T-helper 2 cell (primary cell): ENCODE measurements around the gene ELMO1.

ENCODE experiments used
- DNase-seq, 5 experiments: peaks; one replicate each; pipeline versions ENCODE4 v3.0.0 to v3.0.0-alpha.2; 2012 to 2022

ELMO1 gene

GRCh38 chr7:36937754-36938563 lies 510.7 kb downstream of the ELMO1 start:
- peak in 2 of 5 experiments; percentile 31 to 82 for DNase-seq

GRCh38 chr7:36931892-36932291 lies 516.8 kb downstream of the ELMO1 start:
- no peak for DNase-seq

GRCh38 chr7:36929791-36930190 lies 518.9 kb downstream of the ELMO1 start:
- DNase-seq, result no peak

- no peak for DNase-seq
Observed at GRCh38 chr7:36928718-36929117, 519.9 kb downstream of the ELMO1 start.

- DNase-seq, result no peak
Observed at GRCh38 chr7:36928311-36928710, 520.4 kb downstream of the ELMO1 start.

GRCh38 chr7:36925691-36926090 lies 523.0 kb downstream of the ELMO1 start:
- DNase-seq, result no peak

GRCh38 chr7:36925207-36925606 lies 523.5 kb downstream of the ELMO1 start:
- no peak for DNase-seq

GRCh38 chr7:36923943-36924436 lies 524.7 kb downstream of the ELMO1 start:
- no peak for DNase-seq

GRCh38 chr7:36923185-36923584 lies 525.5 kb downstream of the ELMO1 start:
- no peak for DNase-seq

- DNase-seq, result no peak
Observed at GRCh38 chr7:36920433-36920832, 528.2 kb downstream of the ELMO1 start.

- DNase-seq, result no peak
Observed at GRCh38 chr7:36919738-36920137, 528.9 kb downstream of the ELMO1 start.

GRCh38 chr7:36918591-36918990 lies 530.1 kb downstream of the ELMO1 start:
- no peak for DNase-seq

- no peak for DNase-seq
Observed at GRCh38 chr7:36916619-36917018, 532.0 kb downstream of the ELMO1 start.

- DNase-seq, result no peak
Observed at GRCh38 chr7:36916116-36916515, 532.5 kb downstream of the ELMO1 start.

- DNase-seq, result no peak
Observed at GRCh38 chr7:36911788-36912187, 536.9 kb downstream of the ELMO1 start.

GRCh38 chr7:36910859-36911258 lies 537.8 kb downstream of the ELMO1 start:
- no peak for DNase-seq

- DNase-seq, result no peak
Observed at GRCh38 chr7:36910401-36910800, 538.3 kb downstream of the ELMO1 start.

GRCh38 chr7:36906956-36907635 lies 541.6 kb downstream of the ELMO1 start:
- DNase-seq, result no peak

- no peak for DNase-seq
Observed at GRCh38 chr7:36906448-36906847, 542.2 kb downstream of the ELMO1 start.

- DNase-seq, result no peak
Observed at GRCh38 chr7:36905841-36906240, 542.8 kb downstream of the ELMO1 start.

- DNase-seq, result no peak
Observed at GRCh38 chr7:36904802-36905201, 543.9 kb downstream of the ELMO1 start.

GRCh38 chr7:36904101-36904500 lies 544.6 kb downstream of the ELMO1 start:
- no peak for DNase-seq

GRCh38 chr7:36900988-36901710 lies 547.5 kb downstream of the ELMO1 start:
- no peak for DNase-seq
